ENCODE measurements around the gene ARMH4. TPM values are rescaled to one million over a fixed set of nuclear protein-coding genes. Genes with fewer than 3 reads are reported as not detected.

Gene ARMH4
- total and polyA plus RNA-seq, 12 donors = 1.3 to 13.1 (median 8.5) TPM

DNA sequence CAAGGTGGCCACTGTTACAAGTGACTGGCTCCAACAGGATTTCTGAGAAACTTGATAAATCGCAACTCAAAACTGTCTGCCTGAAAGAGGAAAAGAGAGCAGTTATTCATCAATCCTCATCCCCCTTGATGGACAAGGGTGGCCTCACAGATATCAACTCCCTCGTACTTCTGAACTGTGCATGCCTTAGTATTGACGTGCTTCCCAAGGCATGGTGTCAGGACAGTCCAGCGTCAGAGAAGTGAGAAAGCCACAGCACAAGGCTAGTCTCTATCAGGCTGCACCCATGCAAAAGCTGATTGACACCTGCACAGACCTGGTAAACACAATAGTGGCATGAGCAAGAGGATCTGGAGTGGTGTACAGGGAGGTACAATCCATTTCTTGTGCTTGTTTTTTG lies 160.7 kb downstream of the ARMH4 start:
- H3K27me3 ChIP-seq = peaks cover 0 to 4% (median 0%) of the 10 kb centered on the region in 7 donors
- WGBS, 2 donors = 57% methylated on average over 4 of the region's 4 CpGs
- no peaks in the 10 kb centered on the region for H3K4me1 ChIP-seq
- TF ChIP-seq CTCF (IDR thresholded peaks at IDR 0.05) = no peak
- no peaks in the 10 kb centered on the region for H3K36me3 ChIP-seq
- no peak overlapping the region for H3K27ac ChIP-seq
- H3K9me3 ChIP-seq = no peaks in the 10 kb centered on the region
- no peak overlapping the region for H3K4me3 ChIP-seq
- intact Hi-C loops (cut with DNase I) = no loop called here
- ATAC-seq (no peak), DNase-seq (no peak)

DNA sequence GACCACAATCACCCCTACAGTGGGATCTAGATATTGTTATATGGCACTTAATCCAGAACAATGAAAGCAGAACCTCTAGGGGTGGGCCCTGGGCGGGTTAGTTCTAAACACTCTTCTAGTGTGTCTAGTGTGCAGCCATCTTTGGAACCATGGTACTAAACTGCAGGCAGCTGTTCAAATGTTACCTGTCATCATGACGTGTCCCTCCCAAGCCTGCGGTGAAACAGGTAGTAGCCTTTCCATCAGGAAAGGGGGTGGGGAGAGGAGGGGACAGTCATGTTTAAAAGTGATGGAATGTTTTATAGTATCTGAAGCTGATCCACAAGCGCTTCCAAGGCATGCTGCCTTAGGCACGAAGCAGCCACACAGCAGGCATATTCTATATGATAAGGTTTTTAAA lies 163.6 kb downstream of the ARMH4 start:
- H3K27ac ChIP-seq = no peak overlapping the region
- 84 to 86% methylated on average over 5 of the region's 5 CpGs for WGBS, 2 donors

DNA sequence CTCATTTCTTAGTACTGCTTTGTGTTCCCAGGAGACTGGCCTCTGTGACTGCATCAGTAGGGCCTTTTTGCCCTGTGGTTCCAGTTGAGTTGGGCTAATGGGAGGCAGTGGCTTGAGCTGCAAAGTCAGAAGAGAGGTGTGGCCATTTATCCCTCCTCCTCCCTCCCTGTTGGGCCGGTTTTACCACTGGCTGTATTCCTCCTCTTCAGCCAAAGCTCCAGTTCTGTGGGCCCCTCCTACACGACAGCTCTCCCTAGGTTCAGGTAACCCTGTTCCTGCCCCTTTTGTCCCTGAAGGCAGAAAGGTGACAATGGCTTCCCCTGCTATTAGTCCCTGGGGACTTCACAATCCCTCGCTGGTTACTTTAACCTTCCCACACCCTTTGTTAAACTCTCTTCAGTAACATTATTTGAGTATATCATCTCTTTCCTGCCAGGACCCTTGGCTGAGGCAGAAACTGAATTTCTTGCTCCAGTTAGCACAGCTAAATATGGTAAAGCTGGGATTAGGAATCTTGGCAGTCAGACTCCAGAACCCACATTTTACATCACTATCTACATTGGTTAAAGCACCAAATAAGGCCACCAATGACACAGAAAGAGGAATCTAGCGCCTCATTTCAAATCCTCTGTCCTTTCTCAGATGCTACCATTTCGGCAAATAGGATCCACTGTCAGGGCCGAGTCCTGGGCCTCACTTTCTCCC lies 164.3 kb downstream of the ARMH4 start:
- ATAC-seq (no peak), DNase-seq (no peak)
- 68% methylated on average over 6 of the region's 6 CpGs for WGBS, 2 donors
- Histone ChIP-seq H3K27ac (no peak overlapping the region), H3K9me3 (no peaks in the 10 kb centered on the region), H3K4me3 (no peak overlapping the region), H3K4me1 (no peaks in the 10 kb centered on the region), H3K36me3 (no peaks in the 10 kb centered on the region), H3K27me3 (peaks cover 0 to 4% (median 0%) of the 10 kb centered on the region in 7 donors)
- intact Hi-C loops (cut with DNase I) = no loop called here
- TF ChIP-seq CTCF (IDR thresholded peaks at IDR 0.05) = no peak

More for the DNA sequence above, 163.6 kb downstream of the ARMH4 start:
- no peak for TF ChIP-seq CTCF (IDR thresholded peaks at IDR 0.05)
- Histone ChIP-seq H3K9me3 (no peaks in the 10 kb centered on the region), H3K36me3 (no peaks in the 10 kb centered on the region), H3K4me1 (no peaks in the 10 kb centered on the region), H3K27me3 (peaks cover 0 to 4% (median 0%) of the 10 kb centered on the region in 7 donors), H3K4me3 (no peak overlapping the region)
- ATAC-seq (no peak), DNase-seq (no peak)
- intact Hi-C loops (cut with DNase I) = no loop called here

DNA sequence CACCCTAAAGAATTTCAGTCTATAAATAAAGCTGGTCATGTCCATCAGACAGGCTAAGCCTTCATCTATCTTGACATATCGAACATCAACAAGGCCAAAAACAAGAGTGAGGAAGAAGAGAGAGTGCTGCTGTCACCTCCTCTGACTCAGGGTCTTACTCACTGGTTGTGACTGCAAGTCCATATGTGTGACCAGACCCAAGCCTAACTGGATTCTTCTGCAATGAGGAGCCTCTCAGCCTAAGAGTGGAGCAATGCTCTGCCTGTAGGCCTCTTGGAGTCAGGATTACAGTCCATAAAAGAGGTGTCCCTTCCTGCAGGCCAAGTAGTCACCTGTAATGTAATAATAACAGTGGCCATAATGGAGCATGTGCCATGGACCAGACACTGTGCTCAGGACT lies 165.0 kb downstream of the ARMH4 start:
- Histone ChIP-seq H3K9me3 (no peaks in the 10 kb centered on the region), H3K36me3 (no peaks in the 10 kb centered on the region), H3K27me3 (peaks cover 0 to 4% (median 0%) of the 10 kb centered on the region in 7 donors), H3K4me1 (no peaks in the 10 kb centered on the region), H3K4me3 (no peak overlapping the region), H3K27ac (no peak overlapping the region)
- WGBS, 2 donors = 93 to 96% methylated on average over 1 of the region's 1 CpG
- DNase-seq = no peak
- no peak for TF ChIP-seq CTCF (IDR thresholded peaks at IDR 0.05)
- intact Hi-C loops (cut with DNase I) = no loop called here
- ATAC-seq = no peak
